Activated CD8-positive, alpha-beta T cell treated with anti-CD3 and anti-CD28 coated beads for 36 hours (primary cell): ENCODE results near the gene BTN3A1. TPM values are rescaled to one million over a fixed set of nuclear protein-coding genes. Genes with fewer than 3 reads are reported as not detected.
A peak's percentile ranks its signal among the peaks of the same experiment; 100 is the strongest.
"Not testable (repeated sequence)": the region's sequence is repeated elsewhere in the genome, so short reads cannot be mapped to it uniquely, and the experiment has no call there.

ENCODE experiments used
- ATAC-seq: fragments of 200-7000 bp; cut with Tn5 transposase; one replicate; pipeline ENCODE4 v1.10.0; 2021; ENCODE audit warnings: mild to moderate bottlenecking, moderate library complexity
- CTCF ChIA-PET: fragments of 350-600 bp; sonication (Branson Sonifier 250); formaldehyde crosslinking; loops from one replicate; lab custom pipeline; 2021; ENCODE audit warnings: antibody characterized with exemption; lab: Charles Lee
- POLR2A ChIA-PET: fragments of 350-600 bp; sonication (Branson Sonifier 250); formaldehyde crosslinking; loops from one replicate; lab custom pipeline; 2021; ENCODE audit warnings: antibody characterized with exemption; lab: Charles Lee
- DNase-seq: peaks from one replicate; pipeline ENCODE4 v3.0.0-alpha.2; 2020
- H3K27ac Mint-ChIP-seq: one replicate; pipeline ENCODE4 v1.8.0; 2021; ENCODE audit warnings: mild to moderate bottlenecking, mixed read lengths
- H3K27me3 Mint-ChIP-seq: one replicate; pipeline ENCODE4 v1.8.0; 2021; ENCODE audit warnings: mixed read lengths
- H3K36me3 Mint-ChIP-seq: one replicate; pipeline ENCODE4 v1.8.0; 2021; ENCODE audit warnings: low read depth, mixed read lengths
- H3K4me1 Mint-ChIP-seq: one replicate; pipeline ENCODE4 v1.8.0; 2021; ENCODE audit warnings: low read depth, mixed read lengths
- H3K4me3 Mint-ChIP-seq: one replicate; pipeline ENCODE4 v1.8.0; 2021; ENCODE audit warnings: mild to moderate bottlenecking, moderate library complexity, mixed read lengths
- H3K9me3 Mint-ChIP-seq: one replicate; pipeline ENCODE4 v1.8.0; 2021; ENCODE audit warnings: mixed read lengths
- CTCF ChIP-seq: fragments of 200-600 bp; IDR thresholded peaks from one replicate; pipeline ENCODE4 v1.8.0; 2022; ENCODE audit warnings: antibody characterized with exemption, mild to moderate bottlenecking
- intact Hi-C: fragments of 100-400 bp; cut with micrococcal nuclease; formaldehyde crosslinking; loops from one replicate; pipeline ENCODE4 v1.10.0; 2022
- total RNA-seq, 2 experiments: library from RNA; stranded (reverse); gene quantifications; one replicate each; pipeline ENCODE4 v1.2.3, GENCODE V29; 2021

The BTN3A1 gene
- total RNA-seq, 2 experiments from 2014 or later = 32.7 to 34.0 TPM

GRCh38 chr6:26457806-26458688 lies 56.0 kb downstream of the BTN3A1 start, which contains the start of gene BTN2A1:
Gene BTN2A1, plus strand, starts transcription at chr6:26457955. Its CDS starts 682 bp downstream, at chr6:26458637.
- no peaks in the 10 kb centered on the region for H3K9me3 Mint-ChIP-seq
- DNase-seq (peak; percentile 75), ATAC-seq (peak; percentile 98)
- no peak for TF ChIP-seq CTCF
- H3K27ac Mint-ChIP-seq = peak within 1 kb of the TSS; percentile 95
- CTCF ChIA-PET = no interaction called here
- intact Hi-C loops = no loop called here
- POLR2A ChIA-PET = no interaction called here
- H3K4me3 Mint-ChIP-seq = peak within 1 kb of the TSS; percentile 92
- H3K36me3 Mint-ChIP-seq = peaks cover 42% of the 10 kb centered on the region
- H3K4me1 Mint-ChIP-seq = peaks cover 50% of the 10 kb centered on the region
- H3K27me3 Mint-ChIP-seq = no peaks in the 10 kb centered on the region

GRCh38 chr6:26459023-26459810 lies 57.1 kb downstream of the BTN3A1 start:
- Mint-ChIP-seq H3K36me3 (peaks cover 53% of the 10 kb centered on the region), H3K4me3 (peak overlapping the region; percentile 50), H3K4me1 (peaks cover 58% of the 10 kb centered on the region), H3K27me3 (no peaks in the 10 kb centered on the region), H3K9me3 (no peaks in the 10 kb centered on the region), H3K27ac (peak overlapping the region; percentile 52)
- no peak for DNase-seq
- no peak for TF ChIP-seq CTCF
- no peak for ATAC-seq
- CTCF ChIA-PET = no interaction called here
- POLR2A ChIA-PET = interaction anchor here (0.6 kb wide), 1 partner anchor 45 kb away, joined by 3 read pairs; no protein-coding TSS in a partner anchor
- intact Hi-C loops = no loop called here

GRCh38 chr6:26461353-26461752 lies 59.3 kb downstream of the BTN3A1 start:
- ATAC-seq, H3K9me3 Mint-ChIP-seq, DNase-seq, intact Hi-C loops, H3K27ac Mint-ChIP-seq, POLR2A ChIA-PET, H3K27me3 Mint-ChIP-seq, H3K4me3 Mint-ChIP-seq: not testable (repeated sequence)
- CTCF ChIA-PET = interaction anchor here (0.6 kb wide), 1 partner anchor 111 kb away, joined by 3 read pairs; no protein-coding TSS in a partner anchor
- H3K36me3 Mint-ChIP-seq = peaks cover 72% of the 10 kb centered on the region
- peaks cover 63% of the 10 kb centered on the region for H3K4me1 Mint-ChIP-seq

- intact Hi-C loops = no loop called here
- Mint-ChIP-seq H3K27me3 (no peaks in the 10 kb centered on the region), H3K27ac (peak overlapping the region; percentile 30), H3K9me3 (no peaks in the 10 kb centered on the region), H3K36me3 (peaks cover 84% of the 10 kb centered on the region), H3K4me1 (peaks cover 48% of the 10 kb centered on the region), H3K4me3 (no peak overlapping the region)
- no peak for ATAC-seq
- CTCF ChIA-PET = no interaction called here
- POLR2A ChIA-PET = no interaction called here
- no peak for TF ChIP-seq CTCF
- no peak for DNase-seq
These were observed 61.9 kb downstream of the BTN3A1 start for GRCh38 chr6:26464014-26464413.

GRCh38 chr6:26464416-26465131 lies 62.5 kb downstream of the BTN3A1 start:
- no peaks in the 10 kb centered on the region for H3K9me3 Mint-ChIP-seq
- H3K27me3 Mint-ChIP-seq = no peaks in the 10 kb centered on the region
- H3K4me1 Mint-ChIP-seq = peaks cover 42% of the 10 kb centered on the region
- H3K4me3 Mint-ChIP-seq = no peak overlapping the region
- intact Hi-C loops = no loop called here
- CTCF ChIA-PET = interaction anchor here (1.3 kb wide), 1 partner anchor 9 kb away, joined by 3 read pairs; no protein-coding TSS in a partner anchor
- DNase-seq = no peak
- H3K36me3 Mint-ChIP-seq = peaks cover 82% of the 10 kb centered on the region
- TF ChIP-seq CTCF = no peak
- POLR2A ChIA-PET = interaction anchor here (0.8 to 0.9 kb wide), 2 partner anchors 9 to 73 kb away, joined by 3 to 4 read pairs; no protein-coding TSS in a partner anchor
- peak overlapping the region; percentile 30 for H3K27ac Mint-ChIP-seq
- ATAC-seq = no peak
